NB4 (cell line): Measurements from ENCODE around the gene PXN.

Experiments
- CTCF ChIP-seq: IDR thresholded peaks from one replicate; pipeline ENCODE4 v1.5.1; 2012; ENCODE audit warnings: low read depth, low read length
- MYC ChIP-seq: IDR thresholded peaks from 2 replicates; pipeline ENCODE4 v1.6.1; 2011; ENCODE audit warnings: low read depth, low read length
- POLR2A ChIP-seq: IDR thresholded peaks from 2 replicates; pipeline ENCODE4 v1.6.1; 2011; ENCODE audit warnings: mild to moderate bottlenecking; ENCODE audit not compliant: insufficient read length; ENCODE audit errors: extremely low read depth
- TF ChIP-seq, protein P1 (sequence below): IDR thresholded peaks from 2 replicates; pipeline ENCODE4 v1.6.1; 2011; ENCODE audit warnings: low read depth, low read length

DNA sequence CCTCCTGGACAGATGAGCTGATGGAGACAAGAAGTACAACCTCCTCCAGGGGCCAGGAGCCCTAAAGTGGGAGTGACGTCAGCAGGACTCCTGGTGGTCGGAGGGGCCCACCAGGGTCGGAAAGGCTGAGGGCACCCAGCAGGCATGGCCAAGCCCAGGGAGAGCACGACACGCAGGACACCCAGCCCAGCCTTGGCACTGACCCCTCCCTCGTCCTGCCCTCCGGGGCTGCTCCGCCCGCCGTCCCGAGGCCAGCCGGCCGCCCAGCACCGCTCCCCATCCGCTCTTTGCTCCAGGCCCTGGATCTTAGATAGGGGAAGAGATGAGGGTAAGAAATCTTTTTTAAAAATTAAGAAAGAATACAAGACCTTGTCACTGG, 50.2 kb downstream of the PXN start:
- TF ChIP-seq CTCF (no peak), POLR2A (no peak), MYC (no peak)
- TF ChIP-seq, protein P1, sequence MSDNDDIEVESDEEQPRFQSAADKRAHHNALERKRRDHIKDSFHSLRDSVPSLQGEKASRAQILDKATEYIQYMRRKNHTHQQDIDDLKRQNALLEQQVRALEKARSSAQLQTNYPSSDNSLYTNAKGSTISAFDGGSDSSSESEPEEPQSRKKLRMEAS: no peak
